GM23248 (cell line): ENCODE results near the gene HS3ST3B1. TPM values are rescaled to one million over a fixed set of nuclear protein-coding genes. Genes with fewer than 3 reads are reported as not detected.
A peak's percentile ranks its signal among the peaks of the same experiment; 100 is the strongest.

Source experiments
- DNase-seq: peaks from one replicate; pipeline ENCODE4 v3.0.0-alpha.2; 2015
- H2AFZ ChIP-seq: fragments of 200-600 bp; sonication (generic); 2 replicates; pipeline ENCODE4 v1.6.1; 2016; ENCODE audit warnings: antibody characterized with exemption
- H3F3A ChIP-seq: fragments of 200-600 bp; sonication (generic); 2 replicates; pipeline ENCODE4 v1.6.1; 2016; ENCODE audit warnings: mild to moderate bottlenecking, antibody characterized with exemption, mixed run types; ENCODE audit not compliant: insufficient read depth
- H3K27ac ChIP-seq: fragments of 200-600 bp; sonication (generic); 2 replicates; pipeline ENCODE4 v1.5.1; 2016; ENCODE audit warnings: mild to moderate bottlenecking
- H3K27me3 ChIP-seq: fragments of 200-600 bp; sonication (generic); replicated peaks from 2 replicates; pipeline ENCODE4 v1.6.1; 2016; ENCODE audit warnings: mild to moderate bottlenecking; ENCODE audit not compliant: insufficient read depth
- H3K36me3 ChIP-seq: fragments of 200-600 bp; sonication (generic); 2 replicates; pipeline ENCODE4 v1.6.1; 2016; ENCODE audit warnings: low read depth, mild to moderate bottlenecking
- H3K4me1 ChIP-seq: fragments of 200-600 bp; sonication (generic); 2 replicates; pipeline ENCODE4 v1.6.1; 2016; ENCODE audit warnings: mild to moderate bottlenecking; ENCODE audit not compliant: insufficient read depth
- H3K4me2 ChIP-seq: fragments of 200-600 bp; sonication (generic); one replicate; pipeline ENCODE4 v1.6.1; 2016; ENCODE audit warnings: mild to moderate bottlenecking; ENCODE audit not compliant: unreplicated experiment
- H3K4me3 ChIP-seq: fragments of 200-600 bp; sonication (generic); 2 replicates; pipeline ENCODE4 v1.5.1; 2016; ENCODE audit warnings: mild to moderate bottlenecking
- H3K79me2 ChIP-seq: fragments of 200-600 bp; sonication (generic); 2 replicates; pipeline ENCODE4 v1.6.1; 2016; ENCODE audit warnings: mild to moderate bottlenecking; ENCODE audit not compliant: insufficient read depth
- H3K9ac ChIP-seq: fragments of 200-600 bp; sonication (generic); 2 replicates; pipeline ENCODE4 v1.6.1; 2016; ENCODE audit warnings: mild to moderate bottlenecking
- H3K9me2 ChIP-seq: fragments of 200-600 bp; sonication (generic); 2 replicates; pipeline ENCODE4 v1.6.1; 2016; ENCODE audit warnings: mixed run types, mild to moderate bottlenecking, moderate library complexity; ENCODE audit not compliant: insufficient read depth
- H3K9me3 ChIP-seq: fragments of 200-600 bp; sonication (generic); one replicate; pipeline ENCODE4 v1.6.1; 2017; ENCODE audit warnings: low read depth
- H4K20me1 ChIP-seq: fragments of 200-600 bp; sonication (generic); 2 replicates; pipeline ENCODE4 v1.6.0; 2016; ENCODE audit not compliant: insufficient read depth
- EZH2 ChIP-seq: fragments of 200-600 bp; sonication (generic); IDR thresholded peaks from 2 replicates; pipeline ENCODE4 v1.6.1; 2018; ENCODE audit warnings: antibody characterized with exemption, mild to moderate bottlenecking; ENCODE audit not compliant: insufficient read depth, poor library complexity, severe bottlenecking
- EZH2phosphoT487 ChIP-seq: fragments of 200-600 bp; sonication (generic); IDR thresholded peaks from 2 replicates; pipeline ENCODE4 v1.6.1; 2018; ENCODE audit warnings: antibody characterized with exemption, moderate library complexity, mild to moderate bottlenecking, low read depth; ENCODE audit not compliant: insufficient read depth
- WGBS, 2 experiments: methylation state at CpG; one replicate each; pipeline ENCODE4 v1.1.6; 2015 to 2017; ENCODE audit warnings: low lambda C conversion rate in 2 of 2, low coverage in 1 of 2; ENCODE audit errors: missing lambda C conversion rate in 2 of 2; 5-methylcytosine and 5-hydroxymethylcytosine counted together
- in situ Hi-C: fragments of 300-500 bp; cut with MboI; formaldehyde crosslinking; loops from 2 replicates; pipeline ENCODE4 v1.15.0; 2020
- polyA plus RNA-seq: library from polyadenylated mRNA; unstranded; fragments of >200 nt; fragmentation: Nextera tagmentation; extraction: Ambion mirVana; gene quantifications from 2 replicates; pipeline ENCODE4 v1.2.1, GENCODE V29; 2016
- total RNA-seq: library from RNA; depleted of rRNA; stranded (reverse); fragments of >200 nt; shearing (Covaris generic); gene quantifications from 2 replicates; pipeline ENCODE4 v1.2.3, GENCODE V29; 2014

HS3ST3B1 gene
- total and polyA plus RNA-seq, 2 experiments from 2014 or later = 37.6 to 41.9 TPM

DNA sequence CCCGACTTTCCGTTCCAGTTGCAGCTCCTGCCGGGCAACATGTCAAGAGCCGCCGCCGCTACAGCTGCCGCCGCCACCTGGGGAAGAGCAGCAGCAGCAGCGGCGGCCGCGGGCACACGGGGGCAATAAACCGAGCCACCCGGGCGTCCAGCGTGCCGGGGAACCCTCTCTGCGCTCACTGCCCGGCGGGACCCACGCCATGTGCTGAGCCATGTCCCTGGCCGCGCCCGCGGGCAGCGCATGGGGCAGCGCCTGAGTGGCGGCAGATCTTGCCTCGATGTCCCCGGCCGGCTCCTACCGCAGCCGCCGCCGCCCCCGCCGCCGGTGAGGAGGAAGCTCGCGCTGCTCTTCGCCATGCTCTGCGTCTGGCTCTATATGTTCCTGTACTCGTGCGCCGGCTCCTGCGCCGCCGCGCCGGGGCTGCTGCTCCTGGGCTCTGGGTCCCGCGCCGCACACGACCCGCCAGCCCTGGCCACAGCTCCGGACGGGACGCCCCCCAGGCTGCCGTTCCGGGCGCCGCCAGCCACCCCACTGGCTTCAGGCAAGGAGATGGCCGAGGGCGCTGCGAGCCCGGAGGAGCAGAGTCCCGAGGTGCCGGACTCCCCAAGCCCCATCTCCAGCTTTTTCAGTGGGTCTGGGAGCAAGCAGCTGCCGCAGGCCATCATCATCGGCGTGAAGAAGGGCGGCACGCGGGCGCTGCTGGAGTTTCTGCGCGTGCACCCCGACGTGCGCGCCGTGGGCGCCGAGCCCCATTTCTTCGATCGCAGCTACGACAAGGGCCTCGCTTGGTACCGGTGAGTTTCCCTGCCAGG, 604 bp downstream of the HS3ST3B1 start:
- Histone ChIP-seq H3F3A (peaks cover 34% of the 10 kb centered on the region), H3K9me2 (no peaks in the 10 kb centered on the region), H3K4me3 (peak overlapping the region; percentile 91), H3K4me1 (peaks cover 38% of the 10 kb centered on the region), H3K4me2 (peak overlapping the region; percentile 67), H3K9ac (peak overlapping the region; percentile 93), H3K79me2 (peaks cover 56% of the 10 kb centered on the region), H3K27ac (peak overlapping the region; percentile 80), H3K27me3 (no peaks in the 10 kb centered on the region), H3K36me3 (no peaks in the 10 kb centered on the region), H2AFZ (peak overlapping the region; percentile 67), H3K9me3 (no peaks in the 10 kb centered on the region), H4K20me1 (no peaks in the 10 kb centered on the region)
- in situ Hi-C loops = loop anchor here (25.0 kb wide), 1 partner anchor 861 kb away; no protein-coding TSS in a partner anchor
- WGBS, 2 experiments = 1 to 2% methylated on average over 52 to 75 of the region's 90 CpGs
- peak; percentile 71 for DNase-seq
- no peak for TF ChIP-seq EZH2phosphoT487
- TF ChIP-seq EZH2 = no peak

DNA sequence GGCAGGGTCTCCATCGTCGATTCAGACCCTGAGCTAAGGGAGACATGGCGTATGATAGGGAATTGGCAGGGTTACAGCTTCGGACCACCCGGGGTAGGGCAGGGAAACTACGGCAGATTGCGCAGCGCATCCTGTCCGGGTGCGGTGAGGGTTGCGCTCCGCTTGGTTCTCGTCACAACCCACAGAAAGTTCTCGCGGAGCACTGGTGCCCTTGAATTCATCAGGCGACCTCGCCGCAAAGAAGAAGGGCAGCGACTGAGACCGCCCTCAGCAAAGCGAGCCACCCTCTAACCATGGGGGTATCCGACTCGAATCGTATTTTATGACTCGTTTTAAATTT, 1.2 kb downstream of the HS3ST3B1 start:
- Histone ChIP-seq H4K20me1 (no peaks in the 10 kb centered on the region), H3K36me3 (no peaks in the 10 kb centered on the region), H3K4me2 (peak overlapping the region; percentile 67), H3K9me3 (no peaks in the 10 kb centered on the region), H3K4me3 (peak overlapping the region; percentile 91), H3K27me3 (no peaks in the 10 kb centered on the region), H3K79me2 (peaks cover 61% of the 10 kb centered on the region), H2AFZ (peak overlapping the region; percentile 67), H3K27ac (peak overlapping the region; percentile 80), H3K4me1 (peaks cover 40% of the 10 kb centered on the region), H3K9ac (peak overlapping the region; percentile 93), H3F3A (peaks cover 40% of the 10 kb centered on the region), H3K9me2 (no peaks in the 10 kb centered on the region)
- DNase-seq = peak; percentile 74
- no peak for TF ChIP-seq EZH2
- TF ChIP-seq EZH2phosphoT487 = no peak
- 0% methylated on average over 25 of the region's 25 CpGs for WGBS, 2 experiments
- in situ Hi-C loops = loop anchor here (25.0 kb wide), 1 partner anchor 860 kb away; no protein-coding TSS in a partner anchor

DNA sequence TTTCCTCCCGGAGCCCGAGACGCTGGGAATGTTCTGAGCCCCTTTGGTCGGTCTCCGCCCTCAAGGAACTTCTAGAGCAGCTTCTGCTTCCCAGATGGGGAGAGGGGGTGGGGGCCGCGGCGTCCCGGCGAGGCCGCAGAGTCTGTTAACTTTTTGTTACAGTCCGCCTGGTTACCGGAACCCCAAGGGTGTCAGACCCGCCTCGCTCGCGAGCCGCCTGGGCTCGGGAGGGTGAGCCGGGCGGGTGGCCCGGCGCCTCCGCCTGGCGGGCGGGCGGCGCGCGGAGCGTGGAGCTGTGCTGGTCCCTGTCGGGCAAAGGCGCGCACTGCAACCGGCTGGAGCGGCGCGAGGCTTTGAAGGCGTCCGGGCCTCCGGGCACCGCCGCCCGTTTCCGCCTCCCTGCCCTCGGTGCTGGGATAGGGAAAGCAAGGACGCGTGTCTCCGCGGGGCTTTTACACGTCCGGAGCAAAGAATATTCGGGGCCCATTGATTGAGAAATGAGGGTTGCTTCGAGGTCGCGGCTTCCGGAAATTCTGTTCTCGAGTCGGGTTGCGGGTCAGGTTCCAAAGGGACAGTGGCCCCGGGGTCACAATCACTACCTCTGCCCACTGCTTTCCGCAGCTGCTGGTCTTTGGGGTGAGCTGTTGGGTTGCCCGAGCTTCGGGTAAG, 1.7 kb downstream of the HS3ST3B1 start:
- in situ Hi-C loops = loop anchor here (25.0 kb wide), 1 partner anchor 860 kb away; no protein-coding TSS in a partner anchor
- Histone ChIP-seq H3K9ac (peak overlapping the region; percentile 93), H3K36me3 (no peaks in the 10 kb centered on the region), H3K4me3 (peak overlapping the region; percentile 91), H2AFZ (peak overlapping the region; percentile 67), H3K9me2 (no peaks in the 10 kb centered on the region), H3K4me2 (peak overlapping the region; percentile 98), H4K20me1 (no peaks in the 10 kb centered on the region), H3K9me3 (no peaks in the 10 kb centered on the region), H3K27me3 (no peaks in the 10 kb centered on the region), H3F3A (peaks cover 45% of the 10 kb centered on the region), H3K4me1 (peaks cover 43% of the 10 kb centered on the region), H3K79me2 (peaks cover 64% of the 10 kb centered on the region), H3K27ac (peak overlapping the region; percentile 80)
- DNase-seq = peak; percentile 96
- WGBS, 2 experiments = 1% methylated on average over 57 to 58 of the region's 64 CpGs
- no peak for TF ChIP-seq EZH2
- no peak for TF ChIP-seq EZH2phosphoT487

DNA sequence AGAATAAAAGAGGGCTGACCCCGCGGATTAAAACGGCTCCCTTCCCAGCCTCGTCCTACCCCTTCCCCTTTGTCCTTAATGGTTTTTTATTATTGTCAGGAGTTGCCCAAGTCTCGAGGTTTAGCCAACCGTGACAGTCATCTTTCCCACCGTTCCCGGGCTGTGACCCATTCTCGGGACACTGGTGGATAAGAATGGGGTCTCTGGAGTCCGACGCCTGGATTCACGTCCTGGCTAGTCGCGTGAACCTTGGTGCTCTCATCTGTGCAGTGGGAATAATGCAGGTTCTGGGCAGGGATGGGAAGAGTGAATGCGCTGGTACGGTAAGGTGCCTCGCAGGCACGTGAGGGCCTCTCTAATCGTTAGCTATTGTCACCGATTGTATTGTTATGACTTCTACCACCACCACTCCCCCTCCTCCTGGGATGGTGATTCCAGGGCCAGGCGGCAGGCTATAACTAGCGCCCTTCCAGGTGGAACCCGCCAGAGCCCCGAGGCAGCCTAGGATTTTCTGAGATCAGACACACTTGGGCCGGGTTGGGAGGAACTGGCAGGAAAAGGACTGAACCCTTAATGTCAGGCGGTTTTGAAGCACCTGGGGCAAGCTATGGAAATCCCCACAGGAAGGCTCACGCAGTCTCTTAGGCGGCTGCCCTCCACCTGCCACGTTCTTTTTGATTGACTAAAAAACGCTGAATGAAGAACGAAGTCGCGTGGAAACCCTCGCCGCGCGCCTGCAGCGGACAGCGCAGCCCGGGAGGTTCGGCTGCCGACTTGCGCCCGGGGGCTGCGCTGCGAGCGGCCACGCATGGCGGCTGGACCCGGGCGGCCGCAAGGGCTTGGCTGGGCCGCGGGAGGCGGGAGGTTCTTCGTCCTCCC, 2.7 kb downstream of the HS3ST3B1 start:
- no peaks in the 10 kb centered on the region for H4K20me1 ChIP-seq
- 0 out of 2 replicates have a peak overlapping the region, but pooled peaks have one; percentile 13 for H2AFZ ChIP-seq

More for the DNA sequence above, 2.7 kb downstream of the HS3ST3B1 start:
- Histone ChIP-seq H3K79me2 (peaks cover 72% of the 10 kb centered on the region), H3K9me2 (no peaks in the 10 kb centered on the region), H3K4me3 (peak overlapping the region; percentile 91), H3K36me3 (no peaks in the 10 kb centered on the region), H3K4me1 (peaks cover 41% of the 10 kb centered on the region), H3K9me3 (no peaks in the 10 kb centered on the region), H3K4me2 (peak overlapping the region; percentile 98), H3F3A (peaks cover 55% of the 10 kb centered on the region), H3K27me3 (no peaks in the 10 kb centered on the region), H3K9ac (peak overlapping the region; percentile 93), H3K27ac (peak overlapping the region; percentile 80)
- no peak for TF ChIP-seq EZH2
- TF ChIP-seq EZH2phosphoT487 = no peak
- WGBS, 2 experiments = 18 to 23% methylated on average over 53 to 55 of the region's 56 CpGs
- in situ Hi-C loops = loop anchor here (25.0 kb wide), 1 partner anchor 859 kb away; no protein-coding TSS in a partner anchor
- DNase-seq = peak; percentile 49
